ENCODE data around the gene SWI5.

The SWI5 gene

GRCh38 chr9:128252317-128253139, 23.5 kb upstream of the SWI5 start:
- DNase-seq = no peak

GRCh38 chr9:128253140-128253990, 22.7 kb upstream of the SWI5 start:
- no peak for DNase-seq

GRCh38 chr9:128253991-128254346, 22.1 kb upstream of the SWI5 start:
- no peak for DNase-seq

- no peak for DNase-seq
Observed at GRCh38 chr9:128254362-128254761, 21.7 kb upstream of the SWI5 start.

GRCh38 chr9:128254855-128255759, 21.0 kb upstream of the SWI5 start:
- DNase-seq = peak; percentile 57

GRCh38 chr9:128257086-128257825, 18.8 kb upstream of the SWI5 start:
- DNase-seq = no peak

- no peak for DNase-seq
Observed at GRCh38 chr9:128257907-128258306, 18.2 kb upstream of the SWI5 start.

GRCh38 chr9:128258326-128258725, 17.8 kb upstream of the SWI5 start:
- no peak for DNase-seq

- DNase-seq = no peak
Observed at GRCh38 chr9:128259156-128259555, 16.9 kb upstream of the SWI5 start.

GRCh38 chr9:128260340-128260739, 15.7 kb upstream of the SWI5 start:
- DNase-seq = no peak

GRCh38 chr9:128262687-128263086, 13.4 kb upstream of the SWI5 start:
- DNase-seq = no peak

GRCh38 chr9:128265348-128265847, 10.7 kb upstream of the SWI5 start:
- no peak for DNase-seq

- DNase-seq = no peak
Observed at GRCh38 chr9:128266868-128267590, 9.0 kb upstream of the SWI5 start.

GRCh38 chr9:128271112-128271511, 5.0 kb upstream of the SWI5 start:
- DNase-seq = no peak

GRCh38 chr9:128271512-128271911, 4.6 kb upstream of the SWI5 start:
- DNase-seq = no peak

- DNase-seq = no peak
Observed at GRCh38 chr9:128274245-128274644, 1.8 kb upstream of the SWI5 start.

- DNase-seq = peak; percentile 68
Observed at GRCh38 chr9:128275198-128276007, 673 bp upstream of the SWI5 start, which contains the start of gene GOLGA2. GOLGA2 (minus strand) TSS chr9:128276007; CDS start chr9:128275976, 31 bp downstream.

GRCh38 chr9:128276574-128277270, 646 bp downstream of the SWI5 start:
- DNase-seq = peak; percentile 38

Measured in fibroblast of skin of back (primary cell).